H9 (cell line): Measurements from ENCODE around the gene PRR5L. TPM values are rescaled to one million over a fixed set of nuclear protein-coding genes. Genes with fewer than 3 reads are reported as not detected.

Source experiments
- DNase-seq: peaks from one replicate; pipeline ENCODE4 v3.0.0-alpha.2; 2017
- H2AFZ ChIP-seq: one replicate; pipeline ENCODE4 v1.6.1; 2013; ENCODE audit warnings: mild to moderate bottlenecking, low read length, control low read depth, moderate library complexity
- H2AK5ac ChIP-seq: 2 replicates; pipeline ENCODE4 v1.6.1; 2013; ENCODE audit warnings: low read length, control low read depth, mixed read lengths; ENCODE audit not compliant: insufficient read length
- H2BK120ac ChIP-seq: one replicate; pipeline ENCODE4 v1.6.1; 2013; ENCODE audit warnings: low read depth, mild to moderate bottlenecking, low read length, control low read depth, inconsistent platforms; ENCODE audit not compliant: poor library complexity, severe bottlenecking
- H2BK12ac ChIP-seq: 2 replicates; pipeline ENCODE4 v1.6.1; 2013; ENCODE audit warnings: low read length, control low read depth, mixed read lengths, low read depth; ENCODE audit not compliant: insufficient read length
- H2BK15ac ChIP-seq: 2 replicates; pipeline ENCODE4 v1.6.1; 2013; ENCODE audit warnings: low read depth, low read length, control low read depth
- H2BK20ac ChIP-seq: one replicate; pipeline ENCODE4 v1.6.1; 2013; ENCODE audit warnings: low read depth, mild to moderate bottlenecking, low read length, control low read depth, inconsistent platforms; ENCODE audit not compliant: poor library complexity, severe bottlenecking
- H2BK5ac ChIP-seq: 2 replicates; pipeline ENCODE4 v1.6.1; 2013; ENCODE audit warnings: low read length, control low read depth, mixed read lengths; ENCODE audit not compliant: insufficient read length
- H3K14ac ChIP-seq: 2 replicates; pipeline ENCODE4 v1.6.1; 2013; ENCODE audit warnings: low read length, control low read depth; ENCODE audit not compliant: insufficient read depth
- H3K18ac ChIP-seq: 2 replicates; pipeline ENCODE4 v1.6.1; 2013; ENCODE audit warnings: low read depth, mild to moderate bottlenecking, mixed read lengths, low read length, control low read depth; ENCODE audit not compliant: insufficient read length
- H3K23ac ChIP-seq: 2 replicates; pipeline ENCODE4 v1.6.1; 2013; ENCODE audit warnings: low read length, control low read depth, mixed read lengths, low read depth; ENCODE audit not compliant: insufficient read length
- H3K23me2 ChIP-seq: 2 replicates; pipeline ENCODE4 v1.6.1; 2013; ENCODE audit warnings: low read depth, mild to moderate bottlenecking, mixed read lengths, low read length, control low read depth; ENCODE audit not compliant: insufficient read length, poor library complexity, severe bottlenecking
- H3K27ac ChIP-seq: 2 replicates; pipeline ENCODE4 v1.5.1; 2013; ENCODE audit warnings: low read length, control low read depth, mixed read lengths, low read depth; ENCODE audit not compliant: insufficient read length
- H3K27me3 ChIP-seq: 2 replicates; pipeline ENCODE4 v1.6.1; 2013; ENCODE audit warnings: low read length, control low read depth, inconsistent platforms; ENCODE audit not compliant: insufficient read depth
- H3K4ac ChIP-seq: 2 replicates; pipeline ENCODE4 v1.6.1; 2013; ENCODE audit warnings: low read depth, mild to moderate bottlenecking, control low read depth, inconsistent platforms, low read length, moderate library complexity
- H3K4me1 ChIP-seq: 2 replicates; pipeline ENCODE4 v1.6.1; 2013; ENCODE audit warnings: low read length, control low read depth, inconsistent platforms; ENCODE audit not compliant: insufficient read depth
- H3K4me2 ChIP-seq: 2 replicates; pipeline ENCODE4 v1.6.1; 2013; ENCODE audit warnings: low read length, control low read depth, mixed read lengths; ENCODE audit not compliant: insufficient read length, insufficient read depth
- H3K56ac ChIP-seq: 2 replicates; pipeline ENCODE4 v1.6.1; 2013; ENCODE audit warnings: low read depth, mild to moderate bottlenecking, mixed read lengths, low read length, control low read depth; ENCODE audit not compliant: insufficient read length
- H3K79me1 ChIP-seq: 2 replicates; pipeline ENCODE4 v1.6.1; 2013; ENCODE audit warnings: low read depth, mild to moderate bottlenecking, moderate library complexity, low read length, control low read depth, inconsistent platforms; ENCODE audit not compliant: insufficient read depth, poor library complexity, severe bottlenecking
- H3K79me2 ChIP-seq: 2 replicates; pipeline ENCODE4 v1.6.1; 2013; ENCODE audit warnings: low read length, control low read depth, inconsistent platforms; ENCODE audit not compliant: insufficient read depth
- H3K9ac ChIP-seq: 2 replicates; pipeline ENCODE4 v1.6.1; 2013; ENCODE audit warnings: low read length, control low read depth, mixed read lengths; ENCODE audit not compliant: insufficient read length; ENCODE audit errors: extremely low read depth
- H3K9me3 ChIP-seq: one replicate; pipeline ENCODE4 v1.6.1; 2013; ENCODE audit warnings: low read depth, low read length, inconsistent platforms; ENCODE audit not compliant: control insufficient read depth
- H3T11ph ChIP-seq: one replicate; pipeline ENCODE4 v1.6.1; 2013; ENCODE audit warnings: mild to moderate bottlenecking, low read length, control low read depth, inconsistent platforms
- H4K20me1 ChIP-seq: one replicate; pipeline ENCODE4 v1.6.1; 2013; ENCODE audit not compliant: control insufficient read depth, insufficient read length, insufficient read depth
- H4K5ac ChIP-seq: 2 replicates; pipeline ENCODE4 v1.6.1; 2013; ENCODE audit warnings: low read depth, mild to moderate bottlenecking, mixed read lengths, low read length, control low read depth; ENCODE audit not compliant: insufficient read length
- H4K8ac ChIP-seq: replicated peaks from 2 replicates; pipeline ENCODE4 v1.6.1; 2013; ENCODE audit warnings: low read length, control low read depth, mixed read lengths, low read depth; ENCODE audit not compliant: insufficient read length
- H4K91ac ChIP-seq: 2 replicates; pipeline ENCODE4 v1.6.1; 2013; ENCODE audit warnings: low read depth, mild to moderate bottlenecking, moderate library complexity, mixed read lengths, low read length, control low read depth; ENCODE audit not compliant: insufficient read length
- H3K27ac Mint-ChIP-seq, 3 experiments: 2 replicates in 2 of 3; 3 replicates in 1 of 3; pipeline ENCODE4 v1.8.0; 2020 to 2021; ENCODE audit warnings: mixed read lengths in 3 of 3, mild to moderate bottlenecking in 1 of 3, moderate library complexity in 1 of 3
- H3K27me3 Mint-ChIP-seq: 2 replicates; pipeline ENCODE4 v1.8.0; 2021; ENCODE audit warnings: low read depth, mild to moderate bottlenecking, moderate library complexity, mixed read lengths
- H3K36me3 Mint-ChIP-seq, 3 experiments: 2 replicates in 2 of 3; 3 replicates in 1 of 3; pipeline ENCODE4 v1.8.0; 2020 to 2021; ENCODE audit warnings: low read depth in 3 of 3, mixed read lengths in 3 of 3; ENCODE audit not compliant: insufficient read depth in 1 of 3
- H3K4me1 Mint-ChIP-seq, 2 experiments: 2 replicates each; pipeline ENCODE4 v1.8.0; 2020; ENCODE audit warnings: mixed read lengths in 2 of 2
- H3K4me3 Mint-ChIP-seq, 2 experiments: 2 replicates in 1 of 2; 3 replicates in 1 of 2; pipeline ENCODE4 v1.8.0; 2020 to 2021; ENCODE audit warnings: mild to moderate bottlenecking in 2 of 2, mixed read lengths in 2 of 2, moderate library complexity in 1 of 2
- H3K9me3 Mint-ChIP-seq, 2 experiments: 2 replicates in 1 of 2; 3 replicates in 1 of 2; pipeline ENCODE4 v1.8.0; 2020; ENCODE audit warnings: mild to moderate bottlenecking in 2 of 2, mixed read lengths in 2 of 2, moderate library complexity in 1 of 2
- CTCF ChIP-seq: fragments of 200-600 bp; sonication (generic); conservative IDR thresholded peaks from 3 replicates; pipeline ENCODE4 v1.8.0; 2021; ENCODE audit warnings: antibody characterized with exemption, mild to moderate bottlenecking
- WGBS: extraction: QIAGEN DNeasy Blood & Tissue Kit; methylation state at CpG from one replicate; pipeline ENCODE4 v1.1.7; 2013; ENCODE audit warnings: missing lambda C conversion rate, low lambda C conversion rate, mixed read lengths; ENCODE audit not compliant: insufficient read length; ENCODE audit errors: extremely low coverage; 5-methylcytosine and 5-hydroxymethylcytosine counted together
- total RNA-seq: library from RNA; stranded (reverse); gene quantifications from 2 replicates; pipeline ENCODE4 v1.2.1, GENCODE V29; 2021

The PRR5L gene
- total RNA-seq, 1 experiment from 2014 or later = 5.6 TPM

DNA sequence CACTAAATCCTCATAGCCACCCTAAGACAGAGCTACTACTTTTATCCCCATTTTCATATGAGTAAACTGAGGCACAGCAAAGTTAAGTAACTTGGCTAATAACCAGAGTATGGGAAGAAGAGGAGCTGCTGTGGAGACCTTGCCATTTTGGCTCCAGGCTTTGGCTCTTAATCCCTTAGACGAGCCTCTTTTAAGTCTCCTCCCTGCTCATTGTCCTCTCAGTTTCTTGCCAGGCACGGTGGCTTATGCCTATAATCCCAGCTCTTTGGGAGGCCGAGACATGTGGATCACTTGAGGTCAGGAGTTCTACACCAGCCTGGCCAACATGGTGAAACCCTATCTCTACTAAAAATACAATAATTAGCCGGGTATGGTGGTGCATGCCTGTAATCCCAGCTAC is 78.6 kb downstream of the PRR5L start:
- no peak for DNase-seq

More for the DNA sequence above, 78.6 kb downstream of the PRR5L start:
- Histone ChIP-seq H3K9ac (no peak overlapping the region), H3K4me2 (no peak overlapping the region), H2BK12ac (no peak overlapping the region), H3K14ac (no peak overlapping the region), H3K23me2 (peaks cover 18% of the 10 kb centered on the region), H4K20me1 (no peaks in the 10 kb centered on the region), H3K79me2 (no peaks in the 10 kb centered on the region), H4K91ac (no peak overlapping the region), H3K23ac (no peak overlapping the region), H3K56ac (no peak overlapping the region), H3K4ac (no peak overlapping the region), H3K27ac (no peak overlapping the region), H2AK5ac (no peak overlapping the region), H4K5ac (no peak overlapping the region), H3T11ph (no peak overlapping the region), H2BK120ac (no peak overlapping the region), H4K8ac (no peak overlapping the region), H2AFZ (no peak overlapping the region), H2BK15ac (no peak overlapping the region), H3K9me3 (no peaks in the 10 kb centered on the region), H3K4me1 (no peaks in the 10 kb centered on the region), H3K18ac (no peak overlapping the region), H3K27me3 (peaks cover 4% of the 10 kb centered on the region; the same call in 1 of the 2 replicates), H3K79me1 (no peaks in the 10 kb centered on the region), H2BK20ac (no peak overlapping the region), H2BK5ac (no peak overlapping the region)
- Mint-ChIP-seq H3K4me3 (no peak overlapping the region), H3K9me3 (no peaks in the 10 kb centered on the region), H3K27me3 (peaks cover 72% of the 10 kb centered on the region), H3K36me3 (peaks cover 0 to 3% (median 0%) of the 10 kb centered on the region in 3 experiments; a peak in 2 of 7 replicates), H3K4me1 (peaks cover 12 to 14% of the 10 kb centered on the region in 2 experiments), H3K27ac (no peak overlapping the region)
- TF ChIP-seq CTCF = no peak
- WGBS = no CpG with 5 or more reads among the region's 4 CpGs
